Thyroid gland (tissue), 4 donors: ENCODE results near the gene RIT2. TPM values are rescaled to one million over a fixed set of nuclear protein-coding genes. Genes with fewer than 3 reads are reported as not detected.

Experiments used
- DNase-seq, 2 donors: peaks; one replicate each; pipeline ENCODE4 v3.0.0-alpha.2; 2019
- H3K27ac ChIP-seq, 3 donors: fragments of 200-600 bp; sonication (generic); 1 replicate in 2 of 3; 2 replicates in 1 of 3; pipeline ENCODE4 v1.5.1; 2016 to 2019; ENCODE audit warnings: mild to moderate bottlenecking in 1 of 3, moderate library complexity in 1 of 3
- H3K27me3 ChIP-seq: fragments of 200-600 bp; sonication (generic); one replicate; pipeline ENCODE4 v1.5.1; 2019
- H3K36me3 ChIP-seq, 2 donors: fragments of 200-600 bp; sonication (generic); one replicate each; pipeline ENCODE4 v1.5.1; 2016 to 2019
- H3K4me1 ChIP-seq, 2 donors: fragments of 200-600 bp; sonication (generic); one replicate each; pipeline ENCODE4 v1.5.1; 2017 to 2019
- H3K4me3 ChIP-seq, 3 donors: fragments of 200-600 bp; sonication (generic); replicated peaks in 1 of 3; 1 replicate in 2 of 3; 2 replicates in 1 of 3; pipeline ENCODE4 v1.5.1; 2016; ENCODE audit warnings: mild to moderate bottlenecking in 1 of 3
- H3K9me3 ChIP-seq: fragments of 200-600 bp; sonication (generic); one replicate; pipeline ENCODE4 v1.5.1; 2017
- POLR2A ChIP-seq, 2 donors: fragments of 450-650 bp; IDR thresholded peaks; one replicate each; pipeline ENCODE4 v1.6.1; 2017; ENCODE audit warnings: antibody characterized with exemption in 2 of 2, mild to moderate bottlenecking in 2 of 2, moderate library complexity in 1 of 2
- WGBS, 2 donors: methylation state at CpG; one replicate each; pipeline ENCODE4 v1.1.5; 2017; 5-methylcytosine and 5-hydroxymethylcytosine counted together
- intact Hi-C: fragments of 100-400 bp; cut with DNase I; formaldehyde crosslinking; loops from one replicate; pipeline ENCODE4 v1.15.1; 2023
- total RNA-seq, 4 donors: library from RNA; depleted of rRNA; stranded (reverse); fragments of >200 nt; gene quantifications; one replicate each; pipeline ENCODE4 v1.2.3, GENCODE V29; 2016
- TF ChIP-seq, protein P1 (sequence below), 6 experiments: fragments of 200-600 bp in 3 of 6; fragments of 450-650 bp in 3 of 6; sonication (generic) in 3 of 6; IDR thresholded peaks; one replicate each; pipeline ENCODE4 v1.5.1; 2016 to 2019; ENCODE audit warnings: antibody characterized with exemption in 6 of 6, mild to moderate bottlenecking in 2 of 6, inconsistent platforms in 1 of 6, moderate library complexity in 1 of 6

RIT2 gene
- total RNA-seq, 4 donors from 2014 or later: not detected

DNA sequence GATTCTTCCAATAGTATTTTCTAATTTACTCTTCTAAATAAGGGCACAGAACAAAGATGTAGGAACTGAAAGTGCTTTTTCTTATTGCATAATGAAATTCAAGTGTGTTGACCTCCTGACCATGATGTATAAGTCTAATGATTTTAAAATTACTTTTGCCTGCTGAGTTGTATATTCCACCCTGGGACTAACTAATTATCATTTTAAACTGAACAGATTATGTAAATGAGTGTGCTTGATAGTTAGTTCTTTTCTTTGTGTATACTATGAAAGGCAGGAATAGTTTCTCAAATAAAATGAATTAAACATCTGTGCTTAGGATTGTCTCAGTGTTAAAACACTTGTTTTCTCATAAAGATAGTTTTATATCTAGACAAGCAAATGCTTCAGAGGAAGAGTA, 284.5 kb downstream of the RIT2 start:
- Histone ChIP-seq H3K9me3 (no peaks in the 10 kb centered on the region), H3K27me3 (no peaks in the 10 kb centered on the region), H3K36me3 (no peaks in the 10 kb centered on the region), H3K4me1 (no peaks in the 10 kb centered on the region), H3K27ac (no peak overlapping the region), H3K4me3 (no peak overlapping the region)
- intact Hi-C loops: no loop called here
- no peak for DNase-seq
- TF ChIP-seq, protein P1, sequence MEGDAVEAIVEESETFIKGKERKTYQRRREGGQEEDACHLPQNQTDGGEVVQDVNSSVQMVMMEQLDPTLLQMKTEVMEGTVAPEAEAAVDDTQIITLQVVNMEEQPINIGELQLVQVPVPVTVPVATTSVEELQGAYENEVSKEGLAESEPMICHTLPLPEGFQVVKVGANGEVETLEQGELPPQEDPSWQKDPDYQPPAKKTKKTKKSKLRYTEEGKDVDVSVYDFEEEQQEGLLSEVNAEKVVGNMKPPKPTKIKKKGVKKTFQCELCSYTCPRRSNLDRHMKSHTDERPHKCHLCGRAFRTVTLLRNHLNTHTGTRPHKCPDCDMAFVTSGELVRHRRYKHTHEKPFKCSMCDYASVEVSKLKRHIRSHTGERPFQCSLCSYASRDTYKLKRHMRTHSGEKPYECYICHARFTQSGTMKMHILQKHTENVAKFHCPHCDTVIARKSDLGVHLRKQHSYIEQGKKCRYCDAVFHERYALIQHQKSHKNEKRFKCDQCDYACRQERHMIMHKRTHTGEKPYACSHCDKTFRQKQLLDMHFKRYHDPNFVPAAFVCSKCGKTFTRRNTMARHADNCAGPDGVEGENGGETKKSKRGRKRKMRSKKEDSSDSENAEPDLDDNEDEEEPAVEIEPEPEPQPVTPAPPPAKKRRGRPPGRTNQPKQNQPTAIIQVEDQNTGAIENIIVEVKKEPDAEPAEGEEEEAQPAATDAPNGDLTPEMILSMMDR (IDR thresholded peaks at IDR 0.05): no peak
- no peak for TF ChIP-seq POLR2A (IDR thresholded peaks at IDR 0.05)

DNA sequence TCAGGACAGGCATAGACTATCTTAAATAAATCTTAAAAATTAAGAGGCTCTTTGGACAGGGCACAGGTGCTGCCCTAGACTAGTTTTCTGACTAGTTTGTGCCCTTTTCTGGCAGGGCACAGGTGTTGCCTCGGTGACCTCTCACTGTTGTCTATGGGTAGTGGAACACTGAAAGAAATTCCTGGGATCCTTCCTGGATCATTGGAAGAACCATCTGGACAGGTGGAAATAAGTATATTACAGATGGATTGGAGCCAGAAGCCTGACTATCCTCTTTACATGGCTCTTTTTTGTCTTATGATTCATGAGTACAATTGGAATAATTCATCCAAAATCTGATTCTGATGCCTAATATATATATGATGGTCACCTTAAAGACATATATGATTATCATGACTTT, 286.6 kb downstream of the RIT2 start:
- intact Hi-C loops: no loop called here
- no peak overlapping the region for H3K27ac ChIP-seq
- H3K9me3 ChIP-seq: no peaks in the 10 kb centered on the region
- H3K4me1 ChIP-seq: no peaks in the 10 kb centered on the region
- H3K4me3 ChIP-seq: no peak overlapping the region
- H3K36me3 ChIP-seq: no peaks in the 10 kb centered on the region
- 82 to 90% methylated on average over 1 of the region's 1 CpG for WGBS, 2 donors
- H3K27me3 ChIP-seq: no peaks in the 10 kb centered on the region
- no peak for TF ChIP-seq POLR2A (IDR thresholded peaks at IDR 0.05)
- TF ChIP-seq, protein P1 (IDR thresholded peaks at IDR 0.05): no peak
- no peak for DNase-seq

DNA sequence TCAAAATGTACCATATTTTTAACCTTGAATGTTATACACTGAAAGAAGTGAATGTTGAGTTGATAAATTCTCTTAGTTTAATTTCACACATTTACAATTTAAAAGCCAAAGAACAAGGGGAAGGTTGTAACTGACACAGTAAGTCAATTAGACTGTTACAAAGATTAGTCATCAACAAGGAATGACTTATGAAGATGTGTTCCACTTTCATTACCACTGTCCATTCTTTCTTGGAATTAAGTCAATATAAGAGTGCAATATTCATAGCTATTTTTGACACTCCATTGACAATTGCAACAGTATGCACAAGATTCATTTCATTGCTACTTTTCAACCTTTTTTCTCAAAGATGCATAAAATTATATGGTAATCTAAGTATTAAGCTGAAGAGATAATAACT, 291.3 kb downstream of the RIT2 start:
- TF ChIP-seq, protein P1 (IDR thresholded peaks at IDR 0.05): no peak
- TF ChIP-seq POLR2A (IDR thresholded peaks at IDR 0.05): no peak
- intact Hi-C loops: no loop called here
- Histone ChIP-seq H3K27ac (no peak overlapping the region), H3K4me1 (no peaks in the 10 kb centered on the region), H3K36me3 (no peaks in the 10 kb centered on the region), H3K27me3 (no peaks in the 10 kb centered on the region), H3K4me3 (no peak overlapping the region), H3K9me3 (no peaks in the 10 kb centered on the region)
- DNase-seq: no peak

DNA sequence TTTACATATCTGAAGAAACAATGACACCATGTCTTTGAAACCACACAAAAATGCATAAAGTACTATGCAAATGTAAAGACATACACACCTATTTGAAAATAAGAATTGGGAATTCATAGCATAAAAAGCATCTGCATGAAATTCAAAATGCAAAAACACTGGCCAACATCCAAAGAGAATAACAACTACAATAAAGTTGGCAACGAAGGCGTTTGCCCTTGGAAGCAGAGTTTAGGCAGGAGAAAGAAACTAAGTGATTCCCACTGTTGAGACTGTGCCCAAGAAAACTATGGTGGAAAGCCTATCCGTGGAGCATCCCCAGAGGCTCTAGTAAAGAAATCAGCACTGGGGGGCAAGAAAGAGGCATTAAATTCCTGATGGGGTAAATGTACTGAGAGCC, 292.8 kb downstream of the RIT2 start:
- Histone ChIP-seq H3K36me3 (no peaks in the 10 kb centered on the region), H3K27ac (no peak overlapping the region), H3K9me3 (no peaks in the 10 kb centered on the region), H3K4me3 (no peak overlapping the region), H3K27me3 (no peaks in the 10 kb centered on the region), H3K4me1 (no peaks in the 10 kb centered on the region)
- no peak for DNase-seq
- WGBS, 2 donors: 71 to 76% methylated on average over 3 of the region's 3 CpGs
- no peak for TF ChIP-seq POLR2A (IDR thresholded peaks at IDR 0.05)
- intact Hi-C loops: no loop called here

DNA sequence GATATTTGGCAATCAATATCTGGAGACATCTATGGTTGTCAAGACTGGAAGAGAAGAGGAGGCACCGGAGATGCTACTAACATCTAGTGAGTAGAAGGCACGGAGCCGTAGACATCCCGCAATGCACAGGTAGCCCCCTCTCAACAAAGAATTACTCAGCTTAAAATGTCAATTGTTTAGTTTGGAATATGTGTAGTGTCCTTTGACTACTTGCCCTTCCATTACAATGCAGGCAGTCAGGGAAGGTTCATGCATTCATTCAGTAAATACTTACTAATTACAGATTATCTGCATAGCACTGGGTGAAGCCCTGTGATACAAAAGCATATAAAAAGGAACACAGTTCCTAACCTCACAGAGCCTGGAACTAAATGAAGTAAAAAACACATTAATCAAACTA, 294.0 kb downstream of the RIT2 start:
- TF ChIP-seq, protein P1 (IDR thresholded peaks at IDR 0.05): no peak
- no peak for TF ChIP-seq POLR2A (IDR thresholded peaks at IDR 0.05)
- intact Hi-C loops: no loop called here
- Histone ChIP-seq H3K9me3 (no peaks in the 10 kb centered on the region), H3K27me3 (no peaks in the 10 kb centered on the region), H3K36me3 (no peaks in the 10 kb centered on the region), H3K4me1 (no peaks in the 10 kb centered on the region), H3K4me3 (no peak overlapping the region), H3K27ac (no peak overlapping the region)
- WGBS, 2 donors: 93 to 94% methylated on average over 4 of the region's 4 CpGs
- no peak for DNase-seq

DNA sequence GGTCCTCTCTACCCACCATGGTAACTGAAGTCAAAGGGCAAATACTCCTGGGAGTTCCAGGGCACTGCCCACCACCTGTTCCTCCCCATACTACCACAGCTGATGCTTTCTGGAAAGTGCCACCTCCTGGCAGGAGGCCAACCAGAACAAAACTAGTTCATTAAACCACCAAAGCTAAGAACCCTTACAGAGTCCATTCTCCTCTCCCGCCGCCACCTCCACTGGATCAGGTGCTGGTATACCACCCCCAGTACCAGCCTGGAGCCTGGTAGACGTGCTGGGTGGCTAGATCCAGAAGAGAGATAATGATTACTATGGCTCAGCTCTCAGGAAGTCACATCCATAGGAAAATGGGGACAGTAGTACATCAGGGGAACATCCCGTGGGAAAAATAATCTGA, 300.9 kb downstream of the RIT2 start:
- H3K27me3 ChIP-seq: no peaks in the 10 kb centered on the region
- H3K9me3 ChIP-seq: no peaks in the 10 kb centered on the region
- no peaks in the 10 kb centered on the region for H3K36me3 ChIP-seq
- intact Hi-C loops: no loop called here
- 82 to 96% methylated on average over 4 of the region's 4 CpGs for WGBS, 2 donors
- no peak overlapping the region for H3K4me3 ChIP-seq
- no peak for TF ChIP-seq POLR2A (IDR thresholded peaks at IDR 0.05)
- TF ChIP-seq, protein P1 (IDR thresholded peaks at IDR 0.05): no peak
- H3K4me1 ChIP-seq: no peaks in the 10 kb centered on the region
- DNase-seq: no peak
- no peak overlapping the region for H3K27ac ChIP-seq
